Stimulated activated CD4-positive, alpha-beta T cell treated with anti-CD3 and anti-CD28 coated beads, Interleukin-15, amount 100 ng/mL, for 1 hour (primary cell): ENCODE data around the gene TUBA3E.
"Not testable (repeated sequence)": the region's sequence is repeated elsewhere in the genome, so short reads cannot be mapped to it uniquely, and the experiment has no call there.

Experiments used
- DNase-seq, 2 donors: peaks; one replicate each; pipeline ENCODE4 v3.0.0-alpha.2; 2020; ENCODE audit warnings: low read depth in 1 of 2, low spot score in 1 of 2

The TUBA3E gene

GRCh38 chr2:130198343-130198742 is at the start of gene TUBA3E:
TUBA3E (minus strand) TSS chr2:130198439; CDS start chr2:130198360, 79 bp downstream.
- DNase-seq, result no peak

- no peak for DNase-seq
Measured at GRCh38 chr2:130246430-130246829, 48.2 kb upstream of the TUBA3E start.

GRCh38 chr2:130245976-130246375 is 47.7 kb upstream of the TUBA3E start:
- DNase-seq, result no peak

- DNase-seq, result no peak
Measured at GRCh38 chr2:130243359-130243758, 45.1 kb upstream of the TUBA3E start.

- DNase-seq, result no peak
Measured at GRCh38 chr2:130241041-130241707, 42.9 kb upstream of the TUBA3E start.

GRCh38 chr2:130239581-130239980 is 41.3 kb upstream of the TUBA3E start:
- DNase-seq, result not testable (repeated sequence)

- not testable (repeated sequence) for DNase-seq
Measured at GRCh38 chr2:130233066-130233465, 34.8 kb upstream of the TUBA3E start.

GRCh38 chr2:130231656-130232055 is 33.4 kb upstream of the TUBA3E start:
- no peak for DNase-seq

- not testable (repeated sequence) for DNase-seq
Measured at GRCh38 chr2:130230907-130231306, 32.7 kb upstream of the TUBA3E start.

- DNase-seq, result not testable (repeated sequence)
Measured at GRCh38 chr2:130230376-130230775, 32.1 kb upstream of the TUBA3E start.

GRCh38 chr2:130229161-130229510 is 30.9 kb upstream of the TUBA3E start:
- DNase-seq, result not testable (repeated sequence)

GRCh38 chr2:130228467-130229160 is 30.4 kb upstream of the TUBA3E start:
- not testable (repeated sequence) for DNase-seq

- not testable (repeated sequence) for DNase-seq
Measured at GRCh38 chr2:130228005-130228404, 29.8 kb upstream of the TUBA3E start.

- not testable (repeated sequence) for DNase-seq
Measured at GRCh38 chr2:130222523-130222922, 24.3 kb upstream of the TUBA3E start.

- not testable (repeated sequence) for DNase-seq
Measured at GRCh38 chr2:130220505-130220904, 22.3 kb upstream of the TUBA3E start.

- not testable (repeated sequence) for DNase-seq
Measured at GRCh38 chr2:130219147-130219546, 20.9 kb upstream of the TUBA3E start.

GRCh38 chr2:130207051-130207450 is 8.8 kb upstream of the TUBA3E start:
- DNase-seq, result not testable (repeated sequence)

- not testable (repeated sequence) for DNase-seq
Measured at GRCh38 chr2:130203150-130203549, 4.9 kb upstream of the TUBA3E start.

- DNase-seq, result not testable (repeated sequence)
Measured at GRCh38 chr2:130202518-130202917, 4.3 kb upstream of the TUBA3E start.

- DNase-seq, result not testable (repeated sequence)
Measured at GRCh38 chr2:130196052-130196451, 2.2 kb downstream of the TUBA3E start.

GRCh38 chr2:130195089-130195635 is 3.1 kb downstream of the TUBA3E start:
- not testable (repeated sequence) for DNase-seq

- DNase-seq, result not testable (repeated sequence)
Measured at GRCh38 chr2:130193824-130194223, 4.4 kb downstream of the TUBA3E start.
